Sciatic nerve (tissue), 2 donors: Measurements from ENCODE around the gene LENEP. TPM values are rescaled to one million over a fixed set of nuclear protein-coding genes. Genes with fewer than 3 reads are reported as not detected.

Experiments
- ATAC-seq: fragments of 200-7000 bp; cut with Tn5 transposase; one replicate; pipeline ENCODE4 v1.9.1; 2020; ENCODE audit warnings: mild to moderate bottlenecking, moderate library complexity
- DNase-seq: peaks from one replicate; pipeline ENCODE4 v3.0.0-alpha.2; 2020; ENCODE audit warnings: low spot score
- intact Hi-C: fragments of 100-400 bp; cut with DNase I; formaldehyde crosslinking; loops from one replicate; pipeline ENCODE4 v1.14.2; 2022
- total RNA-seq: library from RNA; stranded (reverse); fragmentation: NEBNext Ultra II Directional; extraction: Animal tissue kit (Norgen Biotek cat#: 25700); gene quantifications from one replicate; pipeline ENCODE4 v1.2.1, GENCODE V29; 2021
- donor health status: DM: no; HTN: no; CAD: no.
- donor health status: DM: no; HTN: no; CAD: no.

Gene LENEP
- total RNA-seq, 1 donor from 2014 or later: not detected

DNA sequence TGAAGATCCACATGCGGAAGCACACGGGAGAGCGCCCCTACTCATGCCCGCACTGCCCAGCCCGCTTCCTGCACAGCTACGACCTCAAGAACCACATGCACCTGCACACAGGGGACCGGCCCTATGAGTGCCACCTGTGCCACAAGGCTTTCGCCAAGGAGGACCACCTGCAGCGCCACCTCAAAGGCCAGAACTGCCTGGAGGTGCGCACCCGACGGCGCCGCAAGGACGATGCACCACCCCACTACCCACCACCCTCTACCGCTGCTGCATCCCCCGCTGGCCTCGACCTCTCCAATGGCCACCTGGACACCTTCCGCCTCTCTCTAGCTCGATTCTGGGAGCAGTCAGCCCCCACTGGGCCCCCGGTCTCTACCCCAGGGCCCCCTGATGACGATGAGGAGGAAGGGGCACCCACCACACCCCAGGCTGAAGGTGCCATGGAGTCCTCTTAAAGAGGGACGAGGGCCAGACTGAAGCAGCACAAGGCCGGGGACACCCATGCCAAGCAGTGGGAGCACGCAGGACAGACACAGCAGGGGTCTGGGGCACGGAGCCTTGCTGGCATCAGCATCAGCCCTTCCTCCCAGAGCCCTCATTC lies 22.9 kb downstream of the LENEP start:
- DNase-seq: no peak
- ATAC-seq: no peak
- intact Hi-C loops: no loop called here

DNA sequence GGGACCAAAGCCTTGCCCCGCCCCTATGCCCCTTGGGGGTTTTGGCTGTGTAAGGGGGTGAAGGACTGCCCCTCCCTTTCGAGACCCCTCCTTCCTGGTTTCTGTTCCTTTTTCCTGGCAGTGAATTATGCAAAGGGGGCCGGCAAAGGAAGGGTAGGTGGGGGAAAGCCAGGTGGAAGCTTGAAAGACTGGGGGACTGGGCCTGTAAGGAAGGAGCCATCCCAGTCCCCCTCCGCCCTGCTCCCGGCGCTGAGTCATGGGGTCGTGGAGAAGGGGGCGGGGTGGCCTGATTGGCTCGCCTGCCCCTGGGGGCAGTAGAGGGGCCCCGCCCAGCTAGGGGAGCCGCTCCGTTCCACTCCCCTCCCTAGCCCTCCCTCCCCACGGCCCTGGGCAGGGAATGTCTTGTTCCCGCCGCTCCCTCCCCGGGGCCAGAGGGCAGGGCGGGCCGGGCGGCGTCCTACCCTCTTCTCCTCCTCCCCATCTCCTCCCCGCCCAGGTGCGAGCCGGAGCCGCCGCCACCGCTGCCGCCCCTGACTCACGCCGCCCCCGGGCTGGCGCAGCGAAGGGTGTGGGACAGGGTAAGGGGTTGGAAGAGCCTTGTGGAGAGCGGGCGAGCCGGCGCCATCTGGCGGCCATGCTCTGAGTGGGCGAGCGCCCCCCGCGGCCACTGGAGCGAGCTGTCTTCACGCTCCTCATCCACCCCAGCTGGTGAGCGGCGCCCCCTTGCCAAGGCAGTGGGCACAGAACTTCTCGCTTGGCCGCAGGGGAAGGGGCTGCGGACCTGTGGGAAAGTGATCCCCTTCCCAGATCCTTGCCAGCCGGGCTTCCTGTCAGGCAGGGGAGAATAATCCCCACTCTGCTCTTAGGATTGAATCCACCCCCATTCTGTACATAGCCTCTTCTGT lies 23.9 kb downstream of the LENEP start:
- peak; percentile 95 for ATAC-seq
- intact Hi-C loops: no loop called here
- DNase-seq: peak; percentile 92

DNA sequence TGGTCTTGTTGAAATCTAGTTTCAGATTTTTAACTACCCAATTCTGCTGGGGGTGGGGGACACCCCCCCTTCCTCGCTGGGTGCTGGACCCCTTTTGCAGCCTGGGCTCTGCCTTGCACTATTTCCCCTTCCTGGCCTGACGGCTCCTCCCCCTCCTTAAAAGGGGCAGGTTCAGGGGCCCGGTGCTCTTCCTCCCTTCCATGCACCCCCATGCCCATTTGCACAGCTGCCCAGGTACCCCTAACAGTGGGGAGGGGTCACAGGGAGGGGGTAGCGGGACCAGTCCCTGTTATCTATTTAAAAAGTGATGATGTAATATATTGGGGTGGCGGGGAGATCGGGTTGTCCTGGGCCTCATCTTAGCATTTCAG lies 24.5 kb downstream of the LENEP start:
- no peak for DNase-seq

DNA sequence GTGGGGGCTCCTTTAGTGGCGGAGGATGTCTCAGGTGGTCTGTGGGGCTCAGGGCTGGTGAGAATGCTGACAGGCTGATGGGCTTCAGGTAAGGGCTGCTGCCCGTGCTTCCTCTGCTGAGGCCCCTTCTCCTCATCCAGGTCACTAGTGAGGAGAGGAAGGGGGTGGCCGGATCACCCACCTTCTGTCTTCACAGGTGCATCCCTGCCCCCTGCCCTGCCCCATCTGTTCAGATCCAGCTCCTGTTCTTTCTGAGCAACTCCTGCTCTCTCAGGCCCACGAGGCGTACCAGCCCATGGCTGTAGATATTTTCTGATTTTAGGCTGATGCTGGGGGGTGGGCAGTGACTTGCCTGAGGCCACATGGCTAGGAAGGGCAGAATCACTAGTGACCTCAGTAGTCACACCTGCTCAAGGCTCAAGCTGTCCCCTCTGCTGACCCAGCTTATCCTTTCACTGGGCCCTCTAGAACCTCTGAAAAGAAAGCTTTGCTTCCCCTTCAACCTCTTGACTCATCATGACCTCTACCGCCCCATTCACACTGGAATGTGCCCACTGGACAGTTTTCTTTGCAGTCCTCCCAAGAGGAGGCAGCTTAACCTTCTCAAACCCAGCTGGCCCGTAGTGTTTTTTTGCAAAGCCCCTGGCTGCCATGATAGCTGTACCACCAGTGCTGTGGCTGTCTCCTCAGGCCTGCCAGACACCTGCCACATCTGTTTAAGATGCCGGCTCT lies 25.4 kb downstream of the LENEP start:
- DNase-seq: no peak
- no peak for ATAC-seq
- intact Hi-C loops: no loop called here

More for the DNA sequence above, 24.5 kb downstream of the LENEP start:
- ATAC-seq: peak; percentile 1
- intact Hi-C loops: no loop called here

DNA sequence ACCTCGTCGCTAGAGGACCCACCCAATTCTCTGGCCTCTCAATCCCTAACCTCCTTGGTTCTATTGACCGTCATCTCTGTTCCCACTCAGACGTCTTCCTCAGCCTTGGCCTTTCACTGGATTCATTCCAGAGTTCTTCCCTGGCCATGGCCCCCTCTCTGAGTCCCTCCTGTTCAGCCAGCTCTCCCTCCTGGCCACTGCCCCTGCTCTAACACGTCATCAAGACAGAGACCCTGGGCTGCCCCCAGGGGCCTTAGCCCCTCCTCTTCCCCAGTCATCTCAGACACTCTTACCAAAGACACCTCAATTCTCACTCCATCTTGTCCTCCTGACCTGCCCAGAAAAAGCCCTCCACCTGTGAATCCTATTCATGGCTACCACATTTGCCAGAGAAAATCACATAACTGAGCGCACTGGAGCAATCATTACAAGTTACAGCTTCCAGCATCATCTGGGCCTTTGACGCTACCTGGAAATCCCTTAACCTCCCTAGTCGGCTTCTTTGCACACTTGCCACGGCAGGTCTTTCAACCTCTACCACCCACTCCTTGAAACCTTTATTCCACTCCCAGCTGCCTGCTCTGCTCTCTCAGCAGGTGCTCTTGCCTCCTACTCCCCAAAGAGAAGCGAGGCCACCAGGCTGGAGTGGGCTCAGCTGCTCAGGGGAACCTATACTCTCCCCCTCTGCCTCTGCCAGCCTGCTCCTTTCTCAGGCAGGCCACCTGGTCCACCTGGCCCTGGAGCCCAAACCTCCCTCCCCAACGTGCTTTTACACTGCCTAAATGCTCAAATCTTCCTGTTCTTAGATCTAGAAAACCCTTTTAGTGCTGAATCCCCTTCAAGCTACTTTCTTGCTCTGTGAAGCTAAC lies 26.2 kb downstream of the LENEP start:
- intact Hi-C loops: no loop called here
- no peak for ATAC-seq

DNA sequence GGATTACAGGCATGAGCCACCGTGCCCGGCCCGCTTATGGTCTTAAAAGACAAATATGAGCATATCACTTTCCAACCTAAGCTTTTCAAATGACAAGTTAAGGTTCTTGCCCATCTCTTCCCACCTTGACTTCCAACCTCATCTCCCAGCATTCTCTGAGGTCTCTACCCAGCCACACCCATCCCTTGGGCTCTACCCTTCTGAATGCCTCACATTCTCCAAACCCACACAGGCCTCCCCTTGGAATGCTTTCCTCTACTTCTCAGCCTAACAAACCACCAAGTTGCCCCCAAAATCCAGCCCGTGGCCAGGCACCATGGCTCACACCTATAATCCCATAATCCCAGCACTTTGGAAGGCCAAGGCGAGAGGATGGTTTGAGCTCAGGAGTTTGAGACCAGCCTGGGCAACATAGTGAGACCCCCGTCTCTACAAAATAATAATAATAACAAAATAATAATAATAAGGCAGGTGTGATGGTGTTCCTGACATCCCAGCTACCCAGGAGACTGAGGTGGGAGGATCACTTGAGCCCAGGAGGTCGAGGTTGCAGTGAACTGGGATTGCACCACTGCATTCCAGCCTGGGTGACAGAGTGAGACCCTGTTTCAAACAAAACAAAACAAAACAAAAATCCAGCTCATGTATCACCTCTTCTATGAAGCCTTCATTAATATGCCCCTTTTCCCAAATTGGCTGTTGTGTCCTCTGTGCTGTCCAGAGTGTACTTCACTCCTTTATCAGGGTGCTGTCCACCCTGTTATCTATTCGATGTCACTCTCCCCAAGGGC lies 28.9 kb downstream of the LENEP start:
- intact Hi-C loops: no loop called here
- no peak for DNase-seq
- ATAC-seq: no peak

More for the DNA sequence above, 26.2 kb downstream of the LENEP start:
- no peak for DNase-seq

DNA sequence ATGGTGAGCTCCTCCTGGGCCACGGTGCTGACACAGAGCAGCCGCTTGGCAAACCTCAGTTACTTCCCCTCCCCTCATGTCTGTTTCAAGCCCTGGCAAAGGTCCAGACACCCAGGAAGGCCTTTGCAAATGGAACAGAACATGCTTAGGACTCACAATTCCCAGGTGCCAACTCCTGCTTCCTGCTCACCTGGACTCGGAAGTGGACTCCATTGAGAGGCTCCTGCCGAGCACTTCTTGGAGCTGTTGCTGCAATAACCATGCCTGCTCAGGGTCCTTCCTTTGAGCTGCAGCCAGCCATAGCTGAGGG lies 29.5 kb downstream of the LENEP start:
- intact Hi-C loops: no loop called here
- DNase-seq (no peak), ATAC-seq (no peak)

DNA sequence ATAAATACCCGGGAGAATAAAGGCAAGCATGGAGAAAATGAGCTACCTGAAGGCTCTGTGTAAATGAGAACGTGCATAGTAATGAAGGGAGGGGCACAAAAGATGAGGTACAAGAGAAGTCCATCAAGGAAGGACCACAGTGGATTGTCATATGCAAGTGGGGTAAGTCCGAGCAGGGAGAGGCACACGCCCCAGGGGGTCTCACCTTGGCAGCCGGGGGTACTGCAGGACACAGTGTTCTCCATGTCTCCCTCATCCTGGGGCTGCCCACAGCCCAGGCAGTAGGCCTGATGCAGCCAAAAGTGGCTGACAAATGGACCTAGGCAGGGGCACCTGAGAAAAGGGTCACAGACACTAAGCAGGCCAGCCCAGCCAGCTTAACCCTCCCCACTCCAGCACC lies 30.2 kb downstream of the LENEP start:
- no peak for DNase-seq
- intact Hi-C loops: no loop called here
- ATAC-seq: no peak

DNA sequence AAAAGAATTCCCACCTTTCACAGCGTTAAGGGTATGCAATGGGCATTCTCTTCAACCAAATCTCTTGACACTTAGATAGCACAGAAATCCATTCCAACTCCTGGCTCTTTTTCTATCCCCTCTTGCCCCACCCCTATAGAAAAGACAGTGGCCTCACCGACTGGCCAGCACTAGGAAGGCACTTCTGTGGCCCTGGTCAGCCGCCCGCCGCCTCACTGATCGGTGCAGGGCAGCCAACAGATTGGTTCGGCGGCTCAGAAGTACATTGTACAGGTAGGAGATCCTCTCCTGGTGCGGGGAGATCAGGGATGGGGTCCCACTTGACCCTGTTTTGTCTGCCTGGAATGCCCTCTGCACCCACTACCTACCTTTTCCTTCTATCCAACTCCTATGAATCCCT lies 30.9 kb downstream of the LENEP start:
- no peak for ATAC-seq
- intact Hi-C loops: no loop called here
- DNase-seq: no peak

DNA sequence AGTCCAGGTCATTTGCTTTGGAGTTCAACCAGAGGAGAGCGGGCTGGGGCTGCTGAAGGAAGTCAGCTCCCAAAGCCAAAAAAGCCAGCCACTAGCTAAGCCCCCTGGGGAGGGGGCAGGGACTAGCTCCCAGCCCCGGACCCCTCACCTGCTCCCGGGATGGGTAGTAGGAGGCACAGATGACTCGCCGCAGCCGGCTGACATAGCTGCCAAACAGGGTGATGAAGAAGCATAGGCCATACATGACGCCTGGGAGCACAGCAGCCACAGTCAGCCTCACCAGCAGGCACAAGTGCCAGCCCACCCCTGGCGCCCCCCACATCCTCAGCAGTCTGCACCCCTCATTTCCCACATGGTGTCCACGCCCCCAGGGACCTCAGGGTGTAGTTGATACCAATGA lies 32.8 kb downstream of the LENEP start:
- ATAC-seq (no peak), DNase-seq (no peak)
- intact Hi-C loops: no loop called here

DNA sequence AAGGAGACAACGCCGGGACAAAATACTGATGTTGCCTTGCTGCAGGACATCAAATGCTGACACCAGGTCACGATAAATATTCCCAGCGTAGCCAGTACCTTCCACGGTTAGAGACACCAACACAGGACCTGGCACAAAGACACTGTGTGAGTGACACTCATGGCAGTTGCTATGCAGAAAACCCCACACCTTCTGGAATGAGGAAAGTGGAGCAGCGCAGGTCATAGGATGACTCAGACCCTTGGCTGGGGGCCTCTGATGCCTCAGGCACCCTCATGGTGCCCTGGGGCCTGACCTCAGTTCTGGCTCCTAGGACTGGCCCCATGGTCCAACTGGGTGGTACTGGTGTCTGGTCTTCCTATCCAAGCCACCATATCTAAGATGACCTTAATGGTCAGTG lies 33.2 kb downstream of the LENEP start:
- intact Hi-C loops: no loop called here
- no peak for ATAC-seq
- DNase-seq: no peak

DNA sequence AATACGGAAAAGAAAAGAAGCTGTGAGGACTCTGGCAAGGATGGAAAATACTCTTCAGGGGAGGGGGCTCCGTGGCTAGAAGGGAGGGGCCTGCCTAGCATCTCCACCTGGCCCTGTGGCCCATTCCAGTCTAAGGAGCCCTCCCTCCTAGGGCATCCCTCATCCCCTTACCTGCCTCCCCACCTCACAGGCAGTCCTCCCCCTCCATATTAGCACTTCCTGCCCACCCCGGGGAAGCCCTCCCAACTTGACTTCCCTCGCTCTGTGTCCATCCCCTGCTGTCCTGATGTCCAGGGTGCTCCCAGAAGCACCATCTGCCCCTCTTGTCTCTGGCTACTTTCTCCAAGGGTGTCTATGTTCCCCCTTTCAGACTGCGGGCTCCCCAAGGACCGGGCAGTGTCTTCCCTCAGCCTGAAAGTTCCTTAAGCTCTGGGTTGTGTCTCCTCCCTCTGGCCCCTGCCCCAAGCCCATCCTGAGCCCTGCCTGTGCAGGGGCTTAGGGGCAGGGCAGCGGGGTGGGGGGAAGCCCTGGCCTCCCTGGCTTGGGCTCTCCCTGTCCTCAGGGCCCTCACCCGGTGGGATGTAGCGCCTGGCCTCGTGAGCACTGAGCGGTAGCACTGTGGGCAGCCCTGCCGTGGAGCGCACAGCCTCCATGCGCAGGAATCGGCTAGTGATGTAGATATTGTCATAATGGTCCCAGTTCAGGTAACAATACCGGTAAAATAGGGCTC lies 36.3 kb downstream of the LENEP start:
- DNase-seq (no peak), ATAC-seq (no peak)
- intact Hi-C loops: loop anchor here (10.0 kb wide), 1 partner anchor 935 kb away; no protein-coding TSS in a partner anchor

DNA sequence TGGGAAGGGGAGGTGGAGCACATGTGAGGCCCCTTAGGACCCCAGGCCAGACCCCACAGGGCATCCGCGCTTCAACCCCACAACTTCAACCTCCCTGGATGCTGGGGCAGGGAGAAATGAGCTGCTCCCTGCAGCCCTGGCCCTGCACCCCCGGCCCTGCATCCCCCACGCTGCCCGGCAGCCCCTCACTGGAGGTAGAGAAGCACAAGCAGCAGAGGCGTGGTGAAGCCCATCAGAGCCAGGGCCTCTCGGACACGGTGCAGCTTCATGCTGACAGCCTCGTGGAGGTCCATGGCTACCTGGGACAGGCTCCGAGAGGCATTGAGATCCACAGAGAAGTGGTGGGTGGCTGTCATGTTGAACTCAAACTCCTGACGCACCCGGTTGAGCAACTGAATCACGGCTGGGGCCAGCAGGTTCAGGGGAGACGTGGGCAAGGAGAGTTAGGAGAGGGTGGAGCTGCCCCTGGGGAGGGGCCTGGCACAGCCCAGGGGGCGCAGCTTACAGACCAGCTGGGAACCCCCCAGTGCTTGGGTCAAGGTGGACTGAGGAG lies 36.9 kb downstream of the LENEP start:
- ATAC-seq (no peak), DNase-seq (no peak)
- intact Hi-C loops: loop anchor here (10.0 kb wide), 1 partner anchor 936 kb away; no protein-coding TSS in a partner anchor

DNA sequence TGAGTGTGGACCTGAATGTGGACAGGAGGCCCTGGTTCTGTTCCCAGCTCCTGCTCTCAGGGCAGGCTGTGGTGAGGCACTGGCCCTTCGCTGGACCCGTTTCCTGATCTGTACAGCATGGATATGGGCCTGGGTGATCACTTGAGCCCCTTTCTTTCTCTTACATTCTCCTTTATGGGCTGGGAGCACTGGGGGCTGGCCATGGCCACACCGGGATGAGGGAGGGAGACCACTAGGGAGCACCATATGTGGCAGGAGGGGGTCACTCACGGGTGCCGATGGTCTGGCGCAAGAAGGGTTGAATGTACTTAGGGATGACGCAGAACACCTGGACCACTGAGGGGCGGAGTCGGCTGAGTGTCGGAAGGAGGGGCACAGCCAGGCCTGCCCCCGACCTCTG lies 37.5 kb downstream of the LENEP start:
- no peak for DNase-seq
- intact Hi-C loops: loop anchor here (10.0 kb wide), 1 partner anchor 936 kb away; no protein-coding TSS in a partner anchor
- no peak for ATAC-seq

DNA sequence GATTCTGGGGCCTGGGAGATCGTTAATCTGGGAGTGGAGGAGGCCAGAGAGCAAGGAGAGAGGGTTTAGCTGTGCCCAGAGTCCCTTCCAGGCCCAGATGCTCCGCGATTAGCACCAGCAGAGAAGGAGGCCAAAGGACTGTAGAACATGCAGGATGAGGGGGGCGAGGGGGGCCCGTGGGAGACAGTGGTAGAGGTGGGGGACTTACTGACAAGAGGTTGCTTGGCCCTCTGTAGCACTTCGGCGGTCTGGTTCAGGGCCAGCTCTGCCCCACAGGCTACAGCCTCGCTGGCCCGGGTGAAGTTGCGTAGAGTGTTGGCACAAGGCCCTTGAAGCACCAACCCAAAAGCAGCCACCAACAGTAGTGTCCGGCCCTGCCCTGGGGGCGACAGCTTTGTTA lies 39.5 kb downstream of the LENEP start:
- intact Hi-C loops: loop anchor here (10.0 kb wide), 1 partner anchor 938 kb away; no protein-coding TSS in a partner anchor
- ATAC-seq (no peak), DNase-seq (no peak)

DNA sequence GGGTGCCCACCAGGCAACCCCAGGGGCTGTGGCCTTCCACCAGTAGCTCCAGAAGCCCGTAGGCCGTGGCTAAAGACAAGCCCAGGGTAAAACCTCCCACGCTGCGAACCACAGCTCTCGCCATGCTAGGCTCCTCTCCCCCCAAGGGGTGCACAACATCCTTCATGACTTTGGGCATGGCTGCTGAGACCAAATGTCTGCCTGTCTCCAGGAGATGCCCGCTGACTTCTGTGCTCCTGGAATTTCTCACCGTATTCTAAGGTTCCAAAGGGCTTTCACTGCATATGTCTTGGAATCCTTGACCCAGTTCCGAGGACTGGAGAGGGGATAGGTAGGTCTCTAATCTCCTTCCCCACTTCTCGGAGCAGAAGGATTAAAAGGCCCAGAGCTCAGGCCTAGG lies 40.1 kb downstream of the LENEP start, which contains the start of the genes DCST1 and DCST2:
Gene DCST1 (plus strand): TSS at position 301 of the 400 bp plus-strand sequence. CDS start 213 bp downstream, outside the sequence.
Gene DCST2 (minus strand): TSS at position 258 of the 400 bp plus-strand sequence. CDS start 80 bp downstream, at position 178.
- ATAC-seq (no peak), DNase-seq (no peak)
- intact Hi-C loops: loop anchor here (10.0 kb wide), 1 partner anchor 939 kb away; no protein-coding TSS in a partner anchor
